Neural crest cell (in vitro differentiated cells): ENCODE results near the gene PPDPF. TPM values are rescaled to one million over a fixed set of nuclear protein-coding genes. Genes with fewer than 3 reads are reported as not detected.
A peak's percentile ranks its signal among the peaks of the same experiment; 100 is the strongest.

Experiments used
- DNase-seq: peaks from one replicate; pipeline ENCODE4 v3.0.0; 2021; ENCODE audit warnings: low read depth, mixed read lengths, low spot score
- H3K27ac Mint-ChIP-seq: one replicate; pipeline ENCODE4 v1.8.0; 2021; ENCODE audit warnings: mild to moderate bottlenecking, mixed read lengths; ENCODE audit not compliant: unreplicated experiment
- H3K27me3 Mint-ChIP-seq: 2 replicates; pipeline ENCODE4 v1.8.0; 2021; ENCODE audit warnings: low read depth, mild to moderate bottlenecking, mixed read lengths
- H3K36me3 Mint-ChIP-seq: 2 replicates; pipeline ENCODE4 v1.8.0; 2021; ENCODE audit warnings: low read depth, mild to moderate bottlenecking, mixed read lengths
- H3K4me1 Mint-ChIP-seq: 2 replicates; pipeline ENCODE4 v1.8.0; 2021; ENCODE audit warnings: mixed read lengths
- H3K4me3 Mint-ChIP-seq: one replicate; pipeline ENCODE4 v1.8.0; 2021; ENCODE audit warnings: mild to moderate bottlenecking, mixed read lengths
- H3K9me3 Mint-ChIP-seq: 2 replicates; pipeline ENCODE4 v1.8.0; 2021; ENCODE audit warnings: mixed read lengths
- CTCF ChIP-seq: fragments of 200-600 bp; sonication (generic); conservative IDR thresholded peaks from 2 replicates; pipeline ENCODE4 v1.5.0; 2021; ENCODE audit warnings: antibody characterized with exemption, mild to moderate bottlenecking
- total RNA-seq: library from RNA; stranded (reverse); gene quantifications from 2 replicates; pipeline ENCODE4 v1.2.1, GENCODE V29; 2021

PPDPF gene
- total RNA-seq, 1 donor from 2014 or later: 201 TPM

- Mint-ChIP-seq H3K27me3 (no peaks in the 10 kb centered on the region), H3K27ac (no peak overlapping the region), H3K4me1 (peaks cover 1% of the 10 kb centered on the region), H3K36me3 (no peaks in the 10 kb centered on the region), H3K9me3 (no peaks in the 10 kb centered on the region), H3K4me3 (no peak overlapping the region)
- TF ChIP-seq CTCF: no peak
- no peak for DNase-seq
Measured at GRCh38 chr20:63541371-63541770, 20.8 kb downstream of the PPDPF start.

- no peak for TF ChIP-seq CTCF
- Mint-ChIP-seq H3K4me3 (no peak overlapping the region), H3K27me3 (no peaks in the 10 kb centered on the region), H3K36me3 (no peaks in the 10 kb centered on the region), H3K27ac (no peak overlapping the region), H3K4me1 (no peaks in the 10 kb centered on the region), H3K9me3 (no peaks in the 10 kb centered on the region)
- DNase-seq: no peak
Measured at GRCh38 chr20:63542031-63542559, 21.5 kb downstream of the PPDPF start.

- no peaks in the 10 kb centered on the region for H3K4me1 Mint-ChIP-seq
- no peak for DNase-seq
- no peaks in the 10 kb centered on the region for H3K36me3 Mint-ChIP-seq
Measured at GRCh38 chr20:63542696-63543095, 22.1 kb downstream of the PPDPF start.

GRCh38 chr20:63543131-63543530 lies 22.6 kb downstream of the PPDPF start:
- Mint-ChIP-seq H3K36me3 (no peaks in the 10 kb centered on the region), H3K4me3 (no peak overlapping the region), H3K9me3 (no peaks in the 10 kb centered on the region), H3K27me3 (no peaks in the 10 kb centered on the region), H3K4me1 (no peaks in the 10 kb centered on the region), H3K27ac (no peak overlapping the region)
- DNase-seq: no peak
- TF ChIP-seq CTCF: no peak

More at GRCh38 chr20:63542696-63543095, 22.1 kb downstream of the PPDPF start:
- TF ChIP-seq CTCF: no peak
- Mint-ChIP-seq H3K27me3 (no peaks in the 10 kb centered on the region), H3K4me3 (no peak overlapping the region), H3K9me3 (no peaks in the 10 kb centered on the region), H3K27ac (no peak overlapping the region)

GRCh38 chr20:63543733-63544132 lies 23.2 kb downstream of the PPDPF start:
- Mint-ChIP-seq H3K27me3 (no peaks in the 10 kb centered on the region), H3K4me3 (peak overlapping the region; percentile 1), H3K4me1 (no peaks in the 10 kb centered on the region), H3K9me3 (no peaks in the 10 kb centered on the region), H3K27ac (no peak overlapping the region), H3K36me3 (no peaks in the 10 kb centered on the region)
- TF ChIP-seq CTCF: no peak
- no peak for DNase-seq
